ENCODE results near the gene PMEPA1. TPM values are rescaled to one million over a fixed set of nuclear protein-coding genes. Genes with fewer than 3 reads are reported as not detected.

The PMEPA1 gene
- total and polyA plus RNA-seq, 10 of the 15 experiments (the other 5 are each of a cell fraction or from before 2014, with no cell fraction given), result 0.02 to 0.10 (median 0.04) TPM; not detected in 3

- TF ChIP-seq, protein P1, sequence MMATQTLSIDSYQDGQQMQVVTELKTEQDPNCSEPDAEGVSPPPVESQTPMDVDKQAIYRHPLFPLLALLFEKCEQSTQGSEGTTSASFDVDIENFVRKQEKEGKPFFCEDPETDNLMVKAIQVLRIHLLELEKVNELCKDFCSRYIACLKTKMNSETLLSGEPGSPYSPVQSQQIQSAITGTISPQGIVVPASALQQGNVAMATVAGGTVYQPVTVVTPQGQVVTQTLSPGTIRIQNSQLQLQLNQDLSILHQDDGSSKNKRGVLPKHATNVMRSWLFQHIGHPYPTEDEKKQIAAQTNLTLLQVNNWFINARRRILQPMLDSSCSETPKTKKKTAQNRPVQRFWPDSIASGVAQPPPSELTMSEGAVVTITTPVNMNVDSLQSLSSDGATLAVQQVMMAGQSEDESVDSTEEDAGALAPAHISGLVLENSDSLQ (IDR thresholded peaks at IDR 0.05), result no peak
- peak; percentile 49; the same call in 1 of the 3 replicates for TF ChIP-seq POU2F2 (IDR thresholded peaks at IDR 0.05; ENCODE audit: borderline replicate concordance, low read depth, low read length)
- Histone ChIP-seq H3K36me3 (ENCODE audit: control insufficient read depth in 2 of 2, insufficient read depth in 2 of 2, low read length in 1 of 2) (no peaks in the 10 kb centered on the region), H3K4me1 (ENCODE audit: control insufficient read depth, insufficient read depth, low read length) (peaks cover 25% of the 10 kb centered on the region), H2AFZ (ENCODE audit: control insufficient read depth, low read depth, low read length) (no peak overlapping the region), H4K20me1 (ENCODE audit: control insufficient read depth, insufficient read depth) (no peaks in the 10 kb centered on the region), H3K79me2 (ENCODE audit: control insufficient read depth, insufficient read depth, low read length) (no peaks in the 10 kb centered on the region), H3K4me2 (ENCODE audit: control insufficient read depth, insufficient read depth) (peak overlapping the region; percentile 11; the same call in 1 of the 2 replicates), H3K9ac (ENCODE audit: control insufficient read depth, insufficient read depth, low read length) (no peak overlapping the region), H3K27ac (ENCODE audit: control insufficient read depth, insufficient read depth) (no peak overlapping the region), H3K4me3 (no peak overlapping the region), H3K27me3 (replicated peaks in 1 of 2; ENCODE audit: control insufficient read depth in 2 of 2, insufficient read depth in 2 of 2, low read length in 1 of 2) (0 out of 4 replicates have a peak, but pooled peaks cover 0 to 3% of the 10 kb centered on the region in 2 experiments), H3K9me3 (replicated peaks; ENCODE audit: control insufficient read depth, insufficient read depth, low read length) (no peaks in the 10 kb centered on the region)
- 0% methylated on average over 7 of the region's 7 CpGs for WGBS (ENCODE audit: insufficient coverage, insufficient replicate concordance, low lambda C conversion rate, missing lambda C conversion rate)
- ChIA-PET RAD21 (ENCODE audit: unreplicated experiment) (no interaction called here), POLR2A (no interaction called here), CTCF (no interaction called here), SMC1A (ENCODE audit: uncharacterized antibody, unreplicated experiment) (interaction anchor here (1.2 kb wide), 1 partner anchor 16 kb away, joined by 4 read pairs; no protein-coding TSS in a partner anchor)
- ATAC-seq (peak; percentile 44), DNase-seq (ENCODE audit: low read depth, low spot score) (no peak), FAIRE-seq (no peak)
- intact Hi-C loops (cut with micrococcal nuclease; ENCODE audit: unreplicated experiment) (no loop called here), in situ Hi-C loops (cut with MboI) (no loop called here)
- no TSS peak for BruUV-seq (replicated peaks)
These were observed 10.9 kb downstream of the PMEPA1 start for GRCh38 chr20:57698867-57699275.

DNA sequence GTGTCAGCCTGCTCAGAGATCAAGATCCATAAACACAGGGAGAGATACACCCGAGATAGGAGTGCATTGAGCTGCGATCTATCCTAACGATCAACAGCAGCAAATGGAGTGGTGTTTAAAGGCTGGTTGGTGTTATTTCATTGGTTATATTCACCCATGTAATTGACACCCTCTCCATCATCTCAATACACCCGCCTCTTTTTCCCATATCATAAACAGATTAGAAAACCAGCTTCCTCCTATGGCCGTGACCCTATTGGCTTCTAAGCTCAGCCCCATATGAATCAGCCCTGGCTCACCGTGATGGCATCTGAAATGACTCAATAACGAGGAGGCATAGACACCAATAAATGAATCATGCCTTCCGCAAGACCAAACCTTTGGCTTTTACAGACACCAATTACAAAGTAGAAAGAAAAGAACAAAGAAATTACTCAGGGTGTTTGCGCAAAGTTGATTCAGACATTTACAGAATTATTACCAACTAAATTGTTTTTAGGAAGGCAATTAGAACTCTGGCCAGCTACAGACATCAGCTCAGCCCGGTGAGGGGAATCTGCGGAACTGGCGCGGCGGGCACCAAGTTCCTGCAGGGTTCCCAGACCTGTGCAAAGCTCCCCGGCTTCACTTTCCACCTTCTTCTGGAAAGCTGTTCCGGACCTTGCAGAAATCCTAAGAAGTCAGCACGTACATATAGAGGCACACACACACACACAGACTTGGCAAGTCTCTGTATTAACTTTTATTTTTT, 11.5 kb downstream of the PMEPA1 start:
- no peak overlapping the region for H2AFZ ChIP-seq (ENCODE audit: control insufficient read depth, low read depth, low read length)
- ChIA-PET RAD21 (ENCODE audit: unreplicated experiment) (no interaction called here), POLR2A (no interaction called here), CTCF (no interaction called here), SMC1A (ENCODE audit: uncharacterized antibody, unreplicated experiment) (interaction anchor here (1.2 kb wide), 1 partner anchor 15 kb away, joined by 4 read pairs; no protein-coding TSS in a partner anchor)
- H3K27me3 ChIP-seq (replicated peaks in 1 of 2; ENCODE audit: control insufficient read depth in 2 of 2, insufficient read depth in 2 of 2, low read length in 1 of 2), result 0 out of 4 replicates have a peak, but pooled peaks cover 0 to 7% of the 10 kb centered on the region in 2 experiments
- BruUV-seq (replicated peaks), result no TSS peak
- ATAC-seq (peak; percentile 57), FAIRE-seq (no peak), DNase-seq (ENCODE audit: low read depth, low spot score) (no peak)
- no peak overlapping the region for H3K9ac ChIP-seq (ENCODE audit: control insufficient read depth, insufficient read depth, low read length)
- no peak overlapping the region for H3K27ac ChIP-seq (ENCODE audit: control insufficient read depth, insufficient read depth)
- H4K20me1 ChIP-seq (ENCODE audit: control insufficient read depth, insufficient read depth), result no peaks in the 10 kb centered on the region
- 37% methylated on average over 17 of the region's 17 CpGs for WGBS (ENCODE audit: insufficient coverage, insufficient replicate concordance, low lambda C conversion rate, missing lambda C conversion rate)
- no peaks in the 10 kb centered on the region for H3K9me3 ChIP-seq (replicated peaks; ENCODE audit: control insufficient read depth, insufficient read depth, low read length)
- no peaks in the 10 kb centered on the region for H3K36me3 ChIP-seq (ENCODE audit: control insufficient read depth in 2 of 2, insufficient read depth in 2 of 2, low read length in 1 of 2)
- in situ Hi-C loops (cut with MboI), result no loop called here
- H3K79me2 ChIP-seq (ENCODE audit: control insufficient read depth, insufficient read depth, low read length), result no peaks in the 10 kb centered on the region
- H3K4me2 ChIP-seq (ENCODE audit: control insufficient read depth, insufficient read depth), result no peak overlapping the region
- intact Hi-C loops (cut with micrococcal nuclease; ENCODE audit: unreplicated experiment), result no loop called here
- H3K4me1 ChIP-seq (ENCODE audit: control insufficient read depth, insufficient read depth, low read length), result peaks cover 22% of the 10 kb centered on the region
- H3K4me3 ChIP-seq, result no peak overlapping the region
- TF ChIP-seq ZNF217 (IDR thresholded peaks at IDR 0.05) (no peak), E2F8 (IDR thresholded peaks at IDR 0.05; ENCODE audit: low read depth, partially characterized antibody) (no peak), PAX5 (IDR thresholded peaks at IDR 0.05; ENCODE audit: borderline replicate concordance, low read depth, low read length) (no peak), TCF12 (IDR thresholded peaks at IDR 0.05; ENCODE audit: low read depth, low read length) (no peak), YY1 (IDR thresholded peaks at IDR 0.05; ENCODE audit: low read depth, low read length) (no peak), CHD4 (IDR thresholded peaks at IDR 0.05) (no peak), MYC (IDR thresholded peaks at IDR 0.05; ENCODE audit: insufficient read depth, insufficient read length, insufficient replicate concordance, low read length, severe bottlenecking) (no peak), KDM1A (IDR thresholded peaks at IDR 0.05; ENCODE audit: borderline replicate concordance) (no peak)
- TF ChIP-seq, protein P2, sequence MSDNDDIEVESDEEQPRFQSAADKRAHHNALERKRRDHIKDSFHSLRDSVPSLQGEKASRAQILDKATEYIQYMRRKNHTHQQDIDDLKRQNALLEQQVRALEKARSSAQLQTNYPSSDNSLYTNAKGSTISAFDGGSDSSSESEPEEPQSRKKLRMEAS (IDR thresholded peaks at IDR 0.05; ENCODE audit: low read depth, low read length), result no peak
